Measurements from ENCODE around the gene DMD.
A peak's percentile ranks its signal among the peaks of the same experiment; 100 is the strongest.

The DMD gene

DNA sequence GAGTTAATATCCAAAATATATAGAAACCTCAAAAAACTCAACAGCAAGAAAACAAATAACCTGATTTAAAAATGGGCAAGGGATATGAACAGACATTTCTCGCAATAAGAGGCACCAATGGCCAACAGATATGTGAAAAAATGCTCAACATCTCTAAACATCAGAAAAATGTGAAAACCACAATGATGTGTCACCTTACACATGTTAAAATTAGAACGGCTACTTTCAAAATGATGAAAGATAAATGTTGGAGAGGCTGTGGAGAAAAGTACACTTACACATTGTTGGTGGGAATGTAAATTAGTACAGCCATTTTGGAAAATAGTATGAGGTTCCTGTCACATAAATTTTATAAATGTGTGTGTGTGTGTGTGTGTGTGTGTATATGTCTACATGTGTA lies 731.3 kb downstream of the DMD start:
- DNase-seq (ENCODE audit: low spot score): no peak

DNA sequence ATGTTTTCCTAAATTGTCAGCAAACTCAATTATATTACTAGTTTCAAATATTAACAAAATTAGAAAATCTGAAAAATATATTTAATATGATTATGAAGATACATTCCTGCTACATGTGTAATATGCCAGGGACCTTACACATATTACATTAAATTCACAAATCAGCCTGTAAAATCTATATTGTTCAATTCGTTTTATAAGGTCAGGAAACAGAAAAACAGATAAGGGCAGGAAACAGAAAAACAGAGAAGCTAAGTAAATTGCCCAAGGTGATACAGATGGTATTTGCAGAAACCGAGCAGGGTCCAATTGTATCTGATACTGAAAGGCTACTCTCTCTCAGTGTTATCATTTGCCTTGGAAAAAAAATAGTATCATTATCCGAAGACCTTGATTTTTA lies 739.0 kb downstream of the DMD start:
- no peak for DNase-seq (ENCODE audit: low spot score)

DNA sequence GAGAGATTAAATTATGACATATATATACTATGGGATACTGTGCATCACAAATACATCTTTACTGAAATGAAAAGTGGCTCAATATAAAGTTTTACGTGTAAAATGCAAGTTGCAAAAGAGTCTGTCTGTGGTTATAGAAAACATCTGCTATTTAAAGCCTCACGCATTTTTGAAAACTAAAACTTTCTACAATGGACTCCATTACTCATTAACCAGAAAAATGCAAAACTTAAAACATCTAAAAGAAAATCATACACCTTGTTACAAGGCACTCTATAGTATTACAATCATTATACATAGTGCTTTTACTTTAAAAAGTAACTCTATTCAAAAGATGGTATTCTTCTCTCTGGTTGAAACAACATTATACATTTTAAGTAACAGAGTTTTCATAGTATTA lies 755.6 kb downstream of the DMD start:
- no peak for DNase-seq (ENCODE audit: low spot score)

DNA sequence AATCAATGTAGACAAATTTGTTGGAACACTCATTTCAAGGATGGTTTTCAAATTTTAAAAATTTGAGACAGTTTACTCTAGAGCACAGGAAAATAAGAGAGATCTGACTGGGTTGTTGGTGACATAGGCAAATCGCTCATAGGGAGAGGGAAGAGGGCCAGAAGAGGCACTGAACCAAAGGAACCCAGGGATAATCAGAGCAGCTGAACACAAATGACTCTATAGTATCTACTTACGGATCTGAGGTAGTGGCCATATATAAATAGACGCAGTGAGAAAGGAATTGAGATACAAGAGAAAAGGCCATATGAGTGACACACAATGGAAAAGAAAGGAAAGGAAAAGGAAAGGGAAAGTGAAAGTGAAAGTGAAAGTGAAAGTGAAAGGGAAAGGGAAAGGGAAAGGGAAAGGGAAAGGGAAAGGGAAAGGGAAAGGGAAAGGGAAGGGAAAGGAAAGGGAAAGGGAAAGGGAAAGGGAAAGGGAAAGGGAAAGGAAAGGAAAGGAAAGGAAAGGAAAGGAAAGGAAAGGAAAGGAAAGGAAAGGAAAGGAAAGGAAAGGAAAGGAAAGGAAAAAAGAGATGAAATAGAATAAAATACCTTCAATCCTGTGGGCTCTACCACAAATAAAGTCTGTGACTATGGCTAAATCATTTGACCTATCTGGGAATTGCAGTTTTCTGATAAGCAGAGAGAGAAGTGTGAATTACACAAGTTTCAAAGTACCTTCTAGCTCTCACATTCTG lies 759.2 kb downstream of the DMD start:
- DNase-seq (ENCODE audit: low spot score): no peak

DNA sequence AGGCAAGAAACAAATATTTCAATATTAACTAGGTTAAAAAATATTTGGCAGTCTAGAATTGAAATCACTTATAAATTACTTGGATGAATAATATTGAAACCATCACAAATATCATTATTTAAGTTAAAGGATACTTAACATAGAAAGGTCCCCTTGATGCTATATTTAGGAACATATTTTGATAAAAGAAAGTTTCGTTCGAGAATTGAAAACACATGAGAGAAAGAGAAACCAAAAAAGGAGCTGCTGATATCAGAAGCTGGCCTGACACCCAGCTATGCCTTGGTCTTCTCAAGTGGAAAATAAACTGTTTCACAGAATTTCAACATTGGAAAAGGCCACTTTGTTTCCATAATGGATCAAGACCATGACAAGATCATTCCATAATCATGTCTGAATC lies 762.4 kb downstream of the DMD start:
- no peak for DNase-seq (ENCODE audit: low spot score)

DNA sequence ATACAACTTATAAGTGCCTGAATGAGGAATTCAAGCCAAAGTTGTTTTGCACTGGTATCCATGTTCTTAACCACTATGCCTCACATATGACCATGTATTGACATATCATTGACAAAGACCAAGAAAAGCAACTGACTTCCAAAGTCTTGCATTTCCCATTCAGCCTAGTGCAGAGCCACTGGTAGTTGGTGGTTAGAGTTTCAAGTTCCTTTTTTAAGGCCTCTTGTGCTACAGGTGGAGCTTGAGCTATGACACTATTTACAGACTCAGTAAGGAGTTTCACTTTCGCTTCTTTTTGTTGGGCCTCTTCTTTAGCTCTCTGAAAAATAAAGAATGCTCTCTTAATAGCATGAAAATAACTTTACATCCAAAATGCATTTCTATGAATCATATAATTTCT lies 763.0 kb downstream of the DMD start:
- no peak for DNase-seq (ENCODE audit: low spot score)

DNA sequence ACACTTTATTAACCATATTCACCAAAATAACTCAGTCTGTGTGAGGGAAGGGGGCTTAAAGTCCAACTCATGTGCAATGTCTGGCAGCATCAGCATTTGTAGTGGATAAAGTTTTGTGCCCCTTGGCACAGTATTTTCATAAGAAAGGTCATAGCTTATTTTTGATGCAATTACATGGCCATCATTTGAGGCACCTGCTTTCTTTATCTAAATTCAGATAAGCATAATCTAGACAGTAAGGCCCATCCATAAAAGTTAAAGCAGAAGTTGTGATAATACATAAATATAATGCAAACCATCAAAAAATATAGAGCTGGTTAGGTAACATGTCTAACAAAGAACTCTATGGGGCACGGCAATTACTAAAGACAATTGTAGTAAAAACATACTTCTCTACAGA lies 763.7 kb downstream of the DMD start:
- DNase-seq (ENCODE audit: low spot score): no peak

DNA sequence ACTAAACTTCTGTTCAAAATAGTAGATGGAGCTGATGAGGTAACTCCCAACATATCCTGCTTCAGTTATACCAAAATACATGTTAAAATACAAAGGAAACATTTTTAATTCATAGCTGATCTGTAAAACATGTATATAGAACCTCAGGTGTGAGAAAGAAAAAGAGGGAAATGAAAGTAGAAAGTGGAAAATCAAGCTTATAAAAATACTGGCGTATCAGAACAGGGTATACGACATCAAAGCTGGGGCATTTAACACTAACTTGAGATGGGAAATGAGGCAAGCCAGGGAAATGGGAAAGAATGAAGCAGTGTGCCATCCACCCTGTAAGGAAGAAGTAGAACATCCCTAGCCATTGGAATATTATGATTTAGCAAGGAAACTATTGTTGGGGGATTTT lies 767.5 kb downstream of the DMD start:
- no peak for DNase-seq (ENCODE audit: low spot score)

DNA sequence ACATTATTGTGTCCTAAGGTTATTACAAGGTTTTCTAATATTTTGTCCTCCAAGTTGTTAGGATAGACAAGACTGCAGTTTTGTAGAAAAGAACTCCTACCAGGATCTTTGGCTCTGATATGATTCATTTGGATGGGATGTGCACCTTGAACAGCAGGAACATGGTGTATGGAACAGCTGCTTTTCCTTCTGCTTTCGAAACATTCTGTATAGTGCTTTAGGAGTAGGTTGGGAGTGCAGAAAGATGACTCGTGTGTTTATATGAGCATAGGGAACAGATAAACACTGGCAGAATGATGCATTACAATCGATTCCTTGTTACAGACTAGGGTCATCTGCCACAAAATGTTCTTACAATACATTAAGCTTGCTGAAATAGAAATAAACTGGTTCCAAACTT lies 790.1 kb downstream of the DMD start:
- DNase-seq (ENCODE audit: low spot score): no peak

DNA sequence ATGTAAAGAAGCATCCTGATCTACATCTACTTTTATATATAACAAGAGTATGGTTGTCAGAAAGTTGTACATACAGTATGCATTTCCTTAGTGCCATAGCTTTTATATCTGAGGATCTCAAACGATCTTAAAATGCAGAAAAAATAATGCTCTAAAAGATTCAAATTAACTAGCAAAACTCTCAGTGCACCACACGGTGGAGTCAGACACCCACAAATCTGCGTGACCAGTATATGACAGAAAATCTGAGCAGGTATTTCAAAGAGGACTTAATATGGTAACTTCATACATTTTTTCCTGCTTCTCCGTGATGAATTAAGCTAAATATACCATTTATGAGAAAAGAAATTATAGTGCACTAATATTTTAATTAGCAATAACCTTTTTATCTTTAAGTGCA lies 803.0 kb downstream of the DMD start:
- DNase-seq (ENCODE audit: low spot score): peak; percentile 19

DNA sequence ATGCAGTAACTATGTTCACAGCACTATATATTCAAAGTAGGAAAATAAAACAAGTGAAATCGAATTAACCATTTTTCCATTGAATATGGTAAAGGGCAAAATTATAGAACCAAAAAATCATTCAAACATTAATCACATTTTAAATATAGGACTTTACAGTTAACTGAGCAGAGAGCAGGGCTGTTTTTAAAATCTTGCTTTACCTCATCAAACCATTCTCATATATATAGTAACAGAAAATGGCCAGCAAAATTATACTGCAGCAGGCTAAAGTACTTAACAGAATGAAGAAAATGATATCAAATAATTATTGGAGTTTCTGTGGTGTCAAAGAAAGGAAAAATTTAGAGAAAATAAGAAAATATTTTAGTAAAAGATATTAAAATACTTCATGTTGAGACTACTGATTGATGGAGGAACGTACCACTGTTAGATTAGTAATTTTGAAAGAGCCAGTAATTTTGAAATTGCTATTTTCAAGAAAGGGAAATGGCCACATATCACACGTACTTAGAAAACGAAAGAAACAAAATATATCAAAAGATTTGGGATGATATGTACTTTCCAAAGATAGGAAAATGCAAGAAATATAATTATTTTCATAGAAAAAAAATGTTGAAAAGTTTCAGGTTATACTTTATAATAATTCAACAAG lies 813.7 kb downstream of the DMD start:
- DNase-seq (ENCODE audit: low spot score): no peak

DNA sequence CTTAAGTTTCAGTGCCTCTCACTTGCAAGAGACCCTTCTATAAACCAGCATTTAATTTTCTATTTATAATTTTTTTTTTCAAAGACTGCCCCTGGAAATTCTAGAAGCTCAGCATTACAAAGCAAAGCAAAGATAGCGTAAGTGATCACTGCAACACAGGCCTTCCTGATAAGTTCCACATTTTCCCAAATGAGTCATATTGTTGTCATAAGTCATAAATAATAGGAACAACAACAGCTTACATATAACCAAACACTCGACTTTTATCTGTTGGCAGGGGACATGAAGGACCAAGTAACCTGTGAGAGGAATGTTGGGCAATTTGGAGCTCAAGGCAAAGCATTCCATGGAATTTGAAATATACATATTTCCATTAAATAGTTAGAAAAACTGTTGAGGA lies 815.5 kb downstream of the DMD start:
- DNase-seq (ENCODE audit: low spot score): no peak

DNA sequence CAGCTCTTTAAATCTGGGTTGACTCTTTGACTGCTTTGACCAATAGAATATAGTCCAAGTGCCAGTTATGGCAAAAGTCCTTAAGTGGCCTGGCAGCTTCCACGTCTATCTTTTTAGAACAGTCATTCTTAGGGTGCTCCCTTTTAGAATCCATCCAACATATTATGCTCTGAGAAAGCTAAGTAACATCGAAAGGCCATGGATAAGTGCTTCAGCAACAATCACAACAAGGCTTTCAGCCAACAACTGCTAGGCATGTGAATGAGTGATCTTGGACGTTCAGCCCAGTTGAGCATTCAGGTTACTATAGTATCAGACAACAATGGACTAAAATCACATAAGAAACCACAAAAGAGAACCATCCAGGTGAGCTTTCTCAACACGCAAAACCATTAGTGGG lies 818.7 kb downstream of the DMD start:
- no peak for DNase-seq (ENCODE audit: low spot score)

DNA sequence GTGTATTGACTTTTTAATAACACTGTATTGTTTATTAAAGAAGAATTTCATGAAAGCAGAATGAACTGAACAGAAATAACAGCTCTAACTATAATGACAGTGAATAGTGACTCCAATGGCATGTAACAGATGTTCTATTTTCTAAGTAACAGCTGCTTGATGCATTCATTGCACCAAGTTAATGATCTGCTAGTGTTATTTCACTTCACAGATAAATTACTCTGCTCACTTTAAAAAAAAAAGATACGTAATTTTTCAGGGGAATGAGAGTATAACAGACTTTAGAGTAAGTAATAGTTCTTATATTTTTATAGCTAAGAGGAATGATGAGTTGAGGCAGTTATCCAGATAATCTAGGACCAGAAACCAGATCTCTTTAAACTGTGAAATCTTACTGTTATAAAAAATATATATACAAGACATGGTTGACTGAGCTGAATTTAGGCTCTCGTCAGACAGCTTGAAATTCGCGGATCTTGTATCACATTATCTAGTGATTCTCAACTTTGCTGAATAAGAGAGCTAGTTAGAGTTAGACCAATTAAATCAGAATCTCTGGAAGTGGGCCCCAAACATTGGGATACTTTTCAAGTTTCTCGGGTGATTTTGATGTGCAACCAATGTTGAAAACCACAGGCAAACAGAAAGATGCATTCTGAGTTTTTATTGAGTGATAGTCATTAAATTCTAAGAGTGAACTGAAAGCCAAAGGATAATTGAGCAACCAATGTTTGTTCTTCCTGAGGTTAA lies 840.7 kb downstream of the DMD start:
- no peak for DNase-seq (ENCODE audit: low spot score)

DNA sequence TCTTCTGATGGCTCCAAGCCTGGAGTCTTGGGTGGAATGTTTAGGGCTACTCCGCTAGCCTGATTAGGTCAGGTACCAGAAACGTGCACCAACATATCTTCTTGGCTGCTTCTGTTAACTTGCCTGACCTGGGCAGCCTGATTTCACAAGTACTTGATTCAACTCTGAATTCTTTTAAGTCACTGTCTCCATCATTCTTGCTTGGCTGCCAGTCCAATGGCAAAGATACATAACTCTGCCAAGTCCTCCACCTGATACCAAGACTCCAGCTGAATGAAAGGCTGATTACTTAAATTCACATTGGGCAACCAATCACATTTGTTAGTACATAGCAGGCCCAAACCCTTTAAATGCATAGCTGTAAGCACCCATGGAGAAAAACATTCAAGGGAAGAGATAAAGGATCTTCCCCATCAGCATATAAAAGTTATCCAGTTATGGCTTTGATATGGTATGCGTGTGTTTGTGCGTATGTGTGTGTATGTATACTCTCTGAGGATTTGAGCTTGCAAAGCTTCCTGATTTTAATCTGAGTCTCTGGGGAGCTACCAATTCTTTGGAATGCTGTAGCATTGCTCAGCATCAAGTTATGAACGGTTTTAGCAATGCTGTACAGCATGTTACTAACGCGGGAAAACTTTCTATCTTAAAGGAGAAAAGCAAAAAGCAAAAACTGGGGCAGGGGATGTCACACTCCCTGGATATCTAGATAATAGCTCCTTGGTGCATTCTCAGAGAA lies 917.2 kb downstream of the DMD start:
- DNase-seq (ENCODE audit: low spot score): no peak

DNA sequence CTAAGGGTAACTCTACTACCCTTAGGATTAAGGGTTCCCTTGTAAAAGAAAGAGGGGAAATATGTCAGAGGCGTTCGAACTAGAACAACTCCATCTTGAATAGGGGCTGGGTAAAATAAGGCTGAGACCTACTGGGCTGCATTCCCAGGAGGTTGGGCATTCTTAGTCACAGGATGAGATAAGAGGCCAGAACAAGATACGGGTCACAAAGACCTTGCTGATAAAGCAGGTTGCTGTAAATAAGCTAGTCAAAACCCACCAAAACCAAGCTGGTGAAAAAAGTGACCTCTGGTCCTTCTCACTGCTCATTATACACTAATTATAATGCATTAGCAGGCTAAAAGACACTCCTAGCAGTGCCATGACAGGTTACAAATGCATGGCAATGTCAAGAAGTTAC lies 922.0 kb downstream of the DMD start:
- no peak for DNase-seq (ENCODE audit: low spot score)

DNA sequence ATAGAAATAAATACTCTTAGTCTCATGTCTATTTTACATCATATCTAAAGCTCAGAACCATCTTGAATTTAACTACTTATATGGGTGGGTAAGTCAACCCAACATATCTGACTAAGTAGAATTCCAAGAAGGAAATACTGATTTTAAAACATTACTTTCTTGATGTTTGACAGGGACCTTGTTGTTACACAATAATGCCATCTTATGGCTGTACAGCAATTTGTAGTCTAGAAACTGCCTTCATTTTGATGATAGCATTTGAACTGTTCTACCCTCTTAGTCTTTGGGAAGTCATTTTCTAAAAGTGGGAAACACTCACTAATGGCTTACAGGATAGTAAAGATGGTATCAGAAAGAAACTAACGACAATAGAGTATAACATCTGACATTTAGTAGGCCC lies 929.5 kb downstream of the DMD start:
- DNase-seq (ENCODE audit: low spot score): no peak

DNA sequence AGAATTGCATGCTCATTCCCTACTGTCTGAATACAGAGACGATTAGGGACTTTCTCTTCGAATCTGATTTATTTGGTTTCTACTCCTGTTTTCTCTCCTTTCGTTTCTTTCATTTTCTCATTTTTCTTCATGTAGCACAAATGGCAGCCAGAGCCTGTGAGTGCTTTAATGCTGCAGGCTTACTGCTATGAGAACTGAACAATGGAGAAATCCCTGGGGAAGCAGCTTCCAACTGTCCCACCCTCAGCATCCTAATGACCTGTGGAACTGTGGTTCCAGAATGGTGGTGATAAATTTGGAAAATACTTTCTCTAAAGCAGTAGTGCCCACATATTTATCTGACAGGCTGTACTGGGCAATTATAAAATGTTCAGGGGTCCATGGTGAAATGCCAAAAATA lies 930.4 kb downstream of the DMD start:
- DNase-seq (ENCODE audit: low spot score): peak; percentile 18

DNA sequence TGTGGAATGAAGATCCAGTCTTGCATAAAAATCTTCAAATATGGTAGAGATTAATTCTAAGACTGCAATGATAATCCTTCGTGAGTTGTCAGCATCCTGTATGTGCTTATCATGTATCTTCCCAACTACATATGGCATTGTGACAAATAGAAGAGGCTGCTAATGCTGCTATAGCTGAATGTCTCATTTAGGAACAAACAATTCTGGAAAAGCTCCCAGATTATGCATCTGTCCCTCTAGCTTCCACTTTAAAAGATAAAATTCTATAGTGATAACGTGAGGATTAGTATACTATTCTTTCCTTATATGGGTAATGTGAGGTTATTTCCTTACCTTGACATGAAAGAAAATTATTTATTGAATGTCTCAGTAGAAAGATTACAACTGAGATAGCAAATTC lies 930.9 kb downstream of the DMD start:
- no peak for DNase-seq (ENCODE audit: low spot score)

DNA sequence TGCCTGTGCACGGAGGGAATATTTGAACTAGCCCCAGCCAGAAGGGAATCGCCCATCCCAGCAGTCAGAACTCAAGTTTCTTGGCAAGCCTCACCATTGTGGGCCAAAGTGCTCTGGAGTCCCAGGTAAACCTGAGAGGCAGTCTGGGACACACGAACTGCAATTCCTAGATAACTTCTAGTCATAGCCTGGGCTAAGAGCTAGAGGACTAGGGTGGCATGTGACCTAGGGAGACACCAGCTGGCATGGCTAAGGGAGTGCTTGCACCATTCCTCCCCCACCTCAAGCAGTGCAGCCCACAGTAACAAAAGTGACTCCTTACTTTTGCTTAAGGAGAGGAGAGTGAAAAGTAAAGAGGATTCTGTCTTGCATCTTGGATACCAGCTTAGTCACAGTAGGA lies 935.2 kb downstream of the DMD start:
- DNase-seq (ENCODE audit: low spot score): no peak

DNA sequence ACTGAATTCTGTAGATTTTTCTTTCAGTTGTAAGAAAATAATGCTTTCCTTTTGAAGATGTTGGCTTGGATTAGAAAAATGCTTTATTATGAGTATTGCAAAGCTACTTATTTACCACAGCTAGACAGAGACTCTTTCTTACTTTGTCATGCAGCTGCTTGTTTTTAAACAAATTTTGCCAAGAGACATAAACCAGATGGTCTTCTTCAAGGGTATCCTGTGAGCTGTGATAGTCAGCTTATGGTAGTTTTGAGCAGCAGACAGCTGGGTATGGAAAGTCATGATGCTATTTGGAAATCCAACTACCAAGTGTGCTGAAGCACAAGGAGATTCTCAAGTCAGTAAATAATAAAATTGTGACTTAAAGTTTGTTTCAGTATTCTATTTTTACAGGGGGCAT lies 941.5 kb downstream of the DMD start:
- no peak for DNase-seq (ENCODE audit: low spot score)

DNA sequence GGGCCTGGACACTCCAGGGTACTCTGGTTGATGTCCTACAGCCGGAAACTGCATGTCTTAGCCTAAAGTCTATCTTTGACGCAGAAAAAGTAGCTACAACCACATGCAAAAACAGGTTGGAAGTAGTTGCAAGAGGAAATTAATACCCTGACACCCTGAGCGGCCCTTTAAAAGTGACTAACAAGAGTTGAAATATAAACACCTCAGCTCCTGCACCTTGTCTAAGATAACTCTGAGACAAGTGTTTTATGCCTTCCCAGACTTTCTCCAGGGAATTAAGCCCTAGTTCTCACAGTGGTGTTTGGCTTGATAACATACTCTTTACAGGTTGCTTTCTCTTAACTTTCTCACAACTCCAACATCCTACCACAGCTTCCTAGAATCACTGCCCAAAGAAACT lies 943.1 kb downstream of the DMD start:
- DNase-seq (ENCODE audit: low spot score): no peak

DNA sequence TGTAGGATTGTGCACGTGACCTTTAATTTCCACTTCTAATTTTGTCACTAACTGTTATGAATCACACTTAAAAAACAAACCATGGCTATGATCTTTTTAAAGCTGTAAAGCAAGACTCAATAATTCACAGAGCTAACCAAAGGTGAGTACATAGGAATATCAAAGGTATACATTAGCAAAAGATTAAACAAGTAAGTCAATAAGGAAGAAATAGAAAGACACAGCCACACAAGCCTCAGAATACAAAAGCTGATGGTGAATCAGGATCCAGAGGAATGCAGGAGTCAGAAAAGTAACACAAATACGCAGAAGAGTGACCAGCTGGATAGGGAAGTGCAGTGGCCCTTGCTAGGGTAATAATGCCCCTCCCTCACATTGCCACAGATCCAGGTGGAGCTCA lies 943.6 kb downstream of the DMD start:
- no peak for DNase-seq (ENCODE audit: low spot score)
